ENCODE results near the gene ROPN1L.
"Not testable (repeated sequence)": the region's sequence is repeated elsewhere in the genome, so short reads cannot be mapped to it uniquely, and the experiment has no call there.

ROPN1L gene

DNA sequence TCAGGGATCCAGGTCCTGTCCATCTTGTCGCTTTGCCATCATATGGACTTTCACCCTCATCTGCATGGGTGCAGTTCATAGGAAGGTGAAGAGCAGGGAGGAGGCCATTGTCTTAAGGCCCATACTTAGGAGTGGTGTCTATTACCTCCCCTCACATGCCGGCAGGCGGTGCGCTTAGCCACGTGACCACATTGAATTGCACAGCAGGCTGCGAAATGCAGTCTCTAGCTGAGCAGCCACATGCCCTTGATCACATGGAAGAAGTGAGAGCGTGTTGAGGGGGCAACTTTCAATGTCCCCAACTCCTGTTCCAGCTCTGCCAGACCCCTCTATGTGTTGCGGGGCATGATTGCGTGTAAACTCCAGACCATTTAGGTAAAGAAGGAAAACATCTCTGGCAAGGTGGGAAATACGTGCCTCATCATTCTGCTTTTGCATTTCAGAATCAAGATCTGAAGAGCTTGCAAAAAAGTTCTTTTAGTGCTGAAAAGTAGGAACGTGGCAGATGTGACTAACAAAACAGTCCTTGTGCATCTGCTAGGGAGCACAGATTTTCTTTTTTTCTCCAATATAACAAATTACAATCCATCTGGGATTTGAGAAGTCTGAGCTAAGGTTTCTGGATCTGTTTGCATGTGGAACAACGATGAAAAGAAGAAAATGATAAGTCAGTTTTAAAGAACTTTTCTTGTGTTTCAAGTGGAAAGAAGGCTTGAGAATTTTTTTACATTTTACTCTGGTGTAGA lies 34.4 kb downstream of the ROPN1L start:
- no peak overlapping the region for H3K4me3 ChIP-seq (ENCODE audit: low read depth, low read length)

DNA sequence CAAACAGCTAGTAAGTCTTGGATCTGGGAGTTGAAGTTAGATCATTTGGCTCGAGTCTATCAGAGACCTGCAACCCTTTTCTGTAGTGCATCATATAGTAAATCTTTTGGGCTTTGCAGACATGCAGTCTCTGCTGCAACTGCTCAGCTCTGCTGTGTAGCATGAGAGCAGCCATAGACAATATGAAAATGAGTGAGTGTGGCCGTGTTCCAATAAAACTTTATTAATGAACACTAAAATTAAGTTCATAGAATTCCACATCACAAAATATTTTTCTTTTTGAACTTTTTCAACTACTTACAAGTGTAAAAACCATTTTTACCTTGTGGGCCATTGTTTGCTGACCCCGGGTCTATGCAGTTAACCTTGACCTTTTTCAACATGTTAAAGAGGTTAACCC lies 35.2 kb downstream of the ROPN1L start:
- no peak overlapping the region for H3K4me3 ChIP-seq (ENCODE audit: low read depth, low read length)

DNA sequence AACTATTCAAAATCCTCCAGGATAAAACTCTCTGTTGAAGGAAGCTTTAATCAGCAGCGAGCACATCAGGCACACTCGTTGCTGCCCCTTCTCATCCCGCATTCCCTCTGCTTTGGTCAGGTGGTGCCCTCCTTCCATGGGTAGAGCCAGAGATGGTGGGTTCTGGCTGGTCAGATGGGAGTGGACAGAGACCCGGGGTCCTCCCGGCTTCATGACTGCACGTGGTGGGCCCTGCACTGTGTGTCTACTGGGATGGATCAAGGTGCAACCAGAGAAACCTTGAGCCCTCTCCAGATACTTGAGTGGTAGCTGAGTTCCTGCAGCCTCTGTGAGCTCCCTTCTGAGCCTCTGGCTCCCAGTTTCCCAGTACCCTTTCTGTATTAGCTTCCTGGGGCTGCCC lies 36.3 kb downstream of the ROPN1L start:
- no peak overlapping the region for H3K4me3 ChIP-seq (ENCODE audit: low read depth, low read length)

DNA sequence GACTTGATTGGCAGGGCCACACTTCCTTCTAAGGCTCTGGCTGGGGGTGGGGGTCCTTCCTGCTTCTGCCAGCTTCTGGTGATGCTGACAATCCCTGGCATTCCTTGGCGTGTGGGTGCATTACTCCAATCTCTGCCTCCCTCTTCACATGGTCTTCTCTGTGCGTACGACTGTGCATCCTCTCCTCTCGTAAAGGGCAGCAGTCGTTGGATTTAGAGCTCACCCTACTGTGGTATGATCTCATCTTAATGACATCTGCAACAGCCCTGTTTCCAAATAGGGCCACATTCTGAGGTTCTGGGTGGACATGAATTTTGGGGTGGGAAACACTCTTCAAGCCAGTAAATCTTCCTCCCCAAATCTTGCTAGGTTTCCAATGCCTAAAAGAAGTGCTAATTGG lies 36.8 kb downstream of the ROPN1L start:
- no peak overlapping the region for H3K4me3 ChIP-seq (ENCODE audit: low read depth, low read length)

DNA sequence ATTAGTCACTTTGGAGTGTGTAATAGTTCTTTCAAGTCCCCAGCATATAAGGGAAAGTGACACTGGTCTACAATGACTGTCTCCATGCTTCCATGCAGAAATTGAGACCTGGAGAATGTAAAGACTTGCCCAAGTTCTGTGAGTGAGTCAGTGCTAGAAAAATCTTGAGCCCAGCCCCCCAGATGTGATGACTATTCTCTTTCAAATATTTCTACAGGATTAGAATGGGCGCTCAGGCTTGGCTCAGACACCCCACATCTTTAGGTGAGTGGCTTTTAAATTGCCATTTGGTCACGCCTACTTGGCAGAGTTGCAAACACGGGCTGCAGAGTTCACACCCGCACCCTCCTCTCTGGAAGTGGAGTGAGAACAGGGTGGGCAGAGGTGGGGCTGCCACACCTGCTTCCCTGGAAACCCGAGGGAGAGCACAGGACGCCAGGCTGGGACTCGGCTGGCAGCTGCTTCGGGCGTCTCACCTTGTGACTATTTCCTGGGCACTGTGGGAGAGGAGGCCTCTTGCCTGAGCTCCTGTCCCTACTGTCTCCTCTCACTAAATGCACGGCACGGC lies 37.6 kb downstream of the ROPN1L start:
- H3K4me3 ChIP-seq (ENCODE audit: low read depth, low read length), result no peak overlapping the region

DNA sequence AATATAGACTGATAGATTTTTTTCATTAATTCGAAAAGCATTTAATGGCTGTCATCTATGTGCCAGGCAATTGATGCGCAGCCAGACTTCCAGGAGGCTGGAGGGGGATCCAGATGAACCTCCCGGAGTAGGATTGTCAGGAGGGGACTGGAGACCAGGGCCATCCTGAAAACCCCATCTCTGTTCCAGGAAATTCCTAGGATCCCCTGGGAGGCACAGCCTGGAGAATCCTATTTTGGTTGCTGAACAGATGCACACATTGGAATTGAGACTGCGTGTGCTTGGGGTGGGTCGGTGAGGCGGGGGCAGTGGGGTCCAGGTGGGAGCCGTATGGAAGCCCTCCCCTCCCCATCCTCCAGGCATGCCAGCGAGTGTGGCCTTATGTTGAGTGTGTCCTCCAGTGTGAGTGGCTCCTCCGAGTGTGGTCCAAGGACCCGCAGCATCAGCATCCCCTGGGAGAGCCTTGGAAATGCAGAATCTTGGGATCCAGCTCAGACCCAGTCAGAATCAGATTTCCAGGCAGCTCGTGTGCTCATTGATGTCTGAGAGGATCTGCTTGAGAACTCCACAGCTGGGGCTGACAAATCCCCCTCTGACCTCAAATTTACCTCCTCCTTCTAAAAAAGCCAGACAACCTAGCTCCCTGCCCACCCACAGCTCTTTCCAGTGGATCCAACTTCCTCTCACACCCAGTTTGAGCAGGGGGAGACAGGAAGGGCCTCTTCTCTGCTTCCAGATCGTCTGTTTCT lies 38.7 kb downstream of the ROPN1L start:
- no peak overlapping the region for H3K4me3 ChIP-seq (ENCODE audit: low read depth, low read length)

DNA sequence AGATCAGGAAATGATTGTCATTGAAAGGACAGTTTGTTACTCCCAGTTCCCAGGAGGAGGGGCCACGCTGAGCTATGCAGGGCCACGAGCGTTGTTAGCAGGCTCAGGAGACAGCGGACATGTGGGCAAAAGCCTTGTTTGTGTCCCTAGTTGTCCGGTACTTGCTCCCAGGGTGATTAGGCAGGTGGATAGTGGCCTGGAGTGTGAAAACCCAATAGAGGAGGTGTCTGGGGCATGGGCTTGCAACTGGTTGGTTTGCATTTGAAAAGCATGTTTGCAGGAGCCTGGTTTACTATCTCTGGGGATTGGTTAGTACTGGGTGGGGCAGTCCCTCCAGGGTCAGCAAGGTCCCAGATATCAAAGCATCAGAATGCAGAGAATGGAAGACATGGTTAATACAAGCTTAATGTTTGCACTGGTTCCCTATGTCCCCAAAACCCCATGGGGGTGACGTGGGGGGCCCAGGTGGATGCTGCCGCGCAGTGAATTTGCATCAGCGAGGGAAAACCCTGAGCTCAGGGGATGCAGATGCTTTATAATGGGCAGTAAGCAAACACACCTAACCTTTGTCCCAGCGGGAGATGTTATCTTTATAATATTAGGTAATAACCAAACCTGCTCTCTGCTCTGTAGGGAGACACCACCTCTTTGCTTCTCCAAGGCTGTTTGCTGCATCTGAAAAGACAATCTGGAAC lies 39.7 kb downstream of the ROPN1L start:
- H3K4me3 ChIP-seq (ENCODE audit: low read depth, low read length), result no peak overlapping the region

DNA sequence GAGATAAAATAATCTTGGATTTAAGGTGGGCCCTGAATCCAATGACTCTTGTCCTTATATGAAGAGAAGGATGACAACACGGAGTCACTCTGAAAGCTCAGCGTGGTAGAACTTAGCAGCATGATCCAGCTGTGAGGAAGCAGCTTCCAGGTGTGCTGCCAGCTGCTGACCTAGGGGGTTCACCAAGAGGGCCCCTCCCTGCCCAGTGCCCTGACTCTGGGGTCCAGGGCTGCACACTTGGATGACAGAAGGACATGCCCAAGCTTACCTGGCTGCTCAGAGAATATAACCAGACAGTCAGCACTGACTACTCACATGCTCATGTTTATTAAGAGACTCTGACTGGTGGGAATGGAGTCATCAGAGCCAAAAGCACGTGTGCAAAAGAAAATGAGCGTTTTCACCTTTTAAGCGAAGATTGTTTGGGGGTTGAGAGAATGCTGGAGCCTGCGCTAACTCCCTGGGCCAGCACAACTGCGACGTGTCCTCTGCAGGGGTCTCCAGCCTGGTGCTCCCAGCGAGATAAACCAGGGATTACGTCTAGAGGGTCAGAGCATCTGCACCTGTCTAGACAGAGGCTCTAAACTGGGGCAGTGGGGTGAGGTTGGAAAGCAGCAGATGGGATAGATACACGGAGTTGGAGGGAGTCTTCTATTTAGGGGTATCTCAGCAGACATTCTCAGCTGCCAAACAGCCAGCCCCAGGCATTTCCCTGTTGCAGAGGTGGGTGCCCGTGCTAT lies 41.3 kb downstream of the ROPN1L start:
- no peak overlapping the region for H3K4me3 ChIP-seq (ENCODE audit: low read depth, low read length)

DNA sequence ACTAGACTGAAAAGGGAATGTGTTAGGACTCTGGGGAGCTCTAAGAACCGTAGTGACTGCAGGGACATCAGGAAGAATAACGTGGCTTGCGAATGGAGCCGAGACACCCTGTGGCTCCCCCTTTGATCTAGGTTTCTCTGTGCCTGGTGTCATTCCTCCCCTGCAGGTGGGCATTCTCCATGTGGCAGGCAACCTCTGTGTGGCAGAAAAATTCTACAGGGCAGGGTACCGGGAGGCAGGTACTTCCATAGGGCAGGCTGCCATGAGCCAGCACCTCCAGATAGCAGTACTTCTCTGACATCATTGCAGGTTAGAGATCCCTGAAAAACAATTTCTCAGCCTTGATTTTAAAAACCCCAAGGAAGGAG lies 43.1 kb downstream of the ROPN1L start:
- no peak overlapping the region for H3K4me3 ChIP-seq (ENCODE audit: low read depth, low read length)

DNA sequence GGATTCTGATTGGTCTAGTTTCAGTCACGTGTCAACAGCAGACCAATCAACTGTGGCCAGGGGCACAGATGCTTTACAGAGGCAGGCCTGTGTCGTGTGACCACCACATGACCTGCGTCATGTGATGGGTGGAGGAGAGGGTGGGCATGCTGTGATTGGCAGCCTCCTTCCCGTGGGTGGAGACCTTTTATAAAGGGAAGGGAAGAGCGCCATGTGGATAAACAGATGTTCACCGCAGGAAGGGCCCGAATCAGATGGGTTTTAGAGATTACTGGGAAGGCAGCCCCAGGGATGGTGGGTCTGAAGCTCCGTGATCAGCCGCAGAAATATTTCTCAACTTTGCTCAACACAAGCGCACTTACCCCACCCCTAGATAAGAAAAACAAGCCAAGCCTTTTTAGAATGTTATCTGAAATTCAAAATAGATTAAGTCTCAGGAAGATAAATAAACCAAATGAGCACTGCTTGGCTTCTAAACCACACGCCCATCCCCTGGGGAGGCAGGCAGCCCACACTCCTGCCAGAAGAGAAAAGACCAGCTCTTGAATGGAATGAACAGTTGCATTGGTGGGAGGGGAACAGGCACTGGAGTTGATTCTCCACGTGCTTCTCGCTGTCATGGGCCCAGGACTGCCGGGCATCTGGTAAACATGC lies 43.6 kb downstream of the ROPN1L start:
- H3K4me3 ChIP-seq (ENCODE audit: low read depth, low read length), result no peak overlapping the region

DNA sequence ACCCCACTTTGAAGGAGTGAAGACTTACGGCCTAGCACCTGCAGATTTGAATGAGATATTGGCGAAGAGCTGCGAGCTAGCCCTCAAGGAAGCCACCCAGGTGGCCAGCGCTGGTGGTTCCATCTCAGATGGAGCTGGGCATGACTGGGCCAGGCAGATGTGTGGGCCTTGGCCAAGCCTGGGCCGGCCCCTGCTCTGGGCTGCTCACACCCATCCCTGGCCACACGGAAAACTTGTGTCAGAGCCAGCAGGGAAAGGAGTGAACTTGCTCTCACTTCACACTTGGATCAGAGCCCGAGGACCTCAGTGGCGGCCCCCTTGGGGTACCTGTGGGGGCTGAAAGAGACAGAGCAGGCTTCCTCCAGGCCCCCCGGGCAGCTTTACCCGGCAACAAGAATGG lies 44.2 kb downstream of the ROPN1L start:
- H3K4me3 ChIP-seq (ENCODE audit: low read depth, low read length), result no peak overlapping the region

DNA sequence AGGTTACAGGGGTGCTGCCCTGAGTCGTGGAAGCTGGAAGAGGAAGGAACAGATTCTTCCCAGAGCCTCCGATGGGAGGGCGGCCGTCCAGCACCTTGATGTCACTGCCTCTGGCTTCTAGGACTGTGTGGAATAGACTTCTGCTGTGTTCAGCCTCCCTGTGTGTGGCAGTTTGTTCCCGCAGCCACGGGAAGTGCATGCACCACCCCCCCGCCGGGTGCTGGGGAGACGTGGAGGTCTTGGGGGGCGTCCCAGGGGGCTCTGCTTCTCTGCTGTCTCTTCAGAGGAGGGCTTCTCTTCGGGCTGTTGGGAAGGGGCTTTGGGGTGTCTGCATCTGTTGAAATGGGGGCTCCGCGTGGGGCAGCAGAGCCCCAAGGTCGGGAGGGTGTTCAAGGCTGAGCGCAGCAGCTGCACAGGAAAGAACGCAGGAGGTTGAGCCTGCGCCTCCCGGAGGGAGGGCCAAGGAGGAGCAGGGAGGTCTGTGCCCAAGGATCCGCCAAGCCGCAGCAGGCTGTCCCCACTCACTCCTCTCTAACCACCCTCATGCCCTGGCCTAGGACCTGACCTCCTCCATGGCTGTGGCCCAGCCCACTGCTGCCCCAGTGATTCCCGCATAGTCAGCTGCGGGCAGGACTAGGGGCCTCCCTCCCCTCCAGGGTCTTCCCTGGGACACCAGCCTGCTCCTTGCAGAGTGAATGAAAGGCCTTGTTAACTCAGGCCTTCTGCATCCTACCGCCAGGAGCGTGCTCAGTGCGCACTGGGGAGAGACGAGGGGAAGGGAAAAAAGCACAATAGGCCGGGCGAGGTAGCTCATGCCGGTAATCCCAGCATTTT lies 45.0 kb downstream of the ROPN1L start:
- no peak overlapping the region for H3K4me3 ChIP-seq (ENCODE audit: low read depth, low read length)

DNA sequence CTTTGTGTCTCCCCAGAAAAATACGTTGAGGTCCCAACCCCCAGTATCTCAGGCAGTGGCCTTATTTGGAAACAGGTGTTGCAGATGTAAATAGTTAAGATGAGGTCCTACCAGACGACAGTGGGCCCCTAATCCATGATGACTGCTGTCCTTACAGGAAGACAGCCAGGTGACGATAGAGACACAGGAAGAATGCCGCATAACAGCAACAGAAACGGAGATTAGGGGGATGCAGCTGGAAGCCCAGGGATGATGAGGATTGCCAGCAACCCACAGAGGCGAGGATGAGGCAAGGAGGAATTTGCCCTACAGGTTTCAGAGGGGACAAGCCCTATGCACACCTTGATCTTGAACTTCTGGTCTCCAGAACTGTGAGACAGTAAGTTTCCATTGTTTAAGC lies 46.5 kb downstream of the ROPN1L start:
- no peak overlapping the region for H3K4me3 ChIP-seq (ENCODE audit: low read depth, low read length)

DNA sequence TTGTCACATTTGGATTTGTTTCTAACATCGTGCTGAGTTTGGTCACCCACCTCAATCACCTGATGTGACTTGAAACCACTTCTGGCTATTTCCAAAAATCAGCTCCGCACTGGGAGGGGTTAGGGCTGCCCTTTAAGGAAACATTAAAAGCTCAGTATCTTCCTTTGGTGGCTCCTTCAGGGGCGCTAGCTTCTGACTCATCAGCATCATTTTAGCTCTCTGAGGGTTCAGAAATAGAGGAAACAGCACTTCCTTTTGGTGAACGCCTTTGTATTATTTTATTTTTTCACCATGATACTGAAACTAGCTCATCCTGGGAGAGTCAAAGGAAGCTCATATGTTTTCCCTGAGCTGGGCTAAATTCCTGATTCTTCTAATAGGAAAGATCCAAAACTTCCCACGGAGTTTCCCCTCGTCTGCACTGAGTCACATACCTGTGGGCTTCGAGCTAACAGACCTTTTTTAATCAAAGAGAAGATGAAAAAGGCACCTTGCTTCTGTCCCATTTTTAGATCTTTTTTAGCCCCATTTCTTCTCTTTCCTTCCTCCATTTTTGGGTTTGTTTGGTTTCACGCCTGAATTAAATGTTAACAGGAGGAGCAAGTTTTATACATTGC lies 48.2 kb downstream of the ROPN1L start:
- no peak overlapping the region for H3K4me3 ChIP-seq (ENCODE audit: low read depth, low read length)

DNA sequence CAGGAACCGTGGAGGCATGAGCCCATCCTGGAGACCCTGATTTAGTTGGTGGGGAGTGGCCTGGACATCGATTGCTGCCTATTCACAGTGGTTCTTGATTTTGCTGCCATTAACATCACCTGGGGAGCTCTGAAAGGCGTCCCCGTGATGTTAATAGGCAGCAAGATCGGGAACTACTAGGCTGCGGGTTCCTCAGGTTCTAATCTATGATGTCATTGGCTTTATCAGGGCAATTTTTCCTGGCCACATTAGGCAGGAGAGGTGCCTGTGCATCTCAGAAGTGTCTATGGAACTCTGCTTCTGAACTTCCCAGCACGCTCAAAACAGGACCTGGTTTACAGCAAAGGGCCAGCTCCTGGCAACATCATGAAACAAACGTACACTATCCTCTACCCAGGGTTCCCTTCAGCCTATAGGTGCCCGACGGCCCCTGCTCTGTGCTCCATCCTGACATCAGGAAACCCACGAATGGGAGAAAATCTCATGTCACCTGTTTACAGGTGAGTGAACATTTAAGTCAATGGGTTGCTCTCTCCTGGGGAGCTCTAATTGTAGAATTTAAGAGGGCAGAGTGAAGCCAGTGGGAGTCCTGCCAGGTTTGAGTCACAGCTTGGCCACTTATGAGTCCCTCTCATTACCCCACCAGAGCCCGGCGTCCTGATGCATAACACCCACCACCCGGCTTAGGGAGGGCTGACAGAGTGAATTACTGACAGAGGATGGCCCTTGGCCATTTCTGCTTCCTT lies 49.4 kb downstream of the ROPN1L start:
- H3K4me3 ChIP-seq (ENCODE audit: low read depth, low read length), result no peak overlapping the region

DNA sequence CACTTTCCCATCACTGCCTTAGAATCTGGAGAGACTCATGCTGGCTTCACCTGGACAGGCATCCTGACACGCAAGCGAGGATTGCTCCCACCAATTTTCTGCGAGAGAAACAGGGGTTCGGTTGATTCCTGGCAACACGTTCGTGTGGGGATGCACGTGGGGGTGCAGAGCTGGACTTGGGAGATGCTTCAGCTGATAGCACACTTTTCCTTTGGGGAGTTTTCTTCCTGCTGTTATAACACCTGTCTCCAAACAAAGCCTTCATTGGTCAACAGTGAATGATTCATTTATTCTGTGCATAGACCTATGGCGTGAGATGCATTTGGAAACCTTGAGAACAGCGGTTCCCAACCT lies 50.0 kb downstream of the ROPN1L start:
- H3K4me3 ChIP-seq (ENCODE audit: low read depth, low read length), result no peak overlapping the region

DNA sequence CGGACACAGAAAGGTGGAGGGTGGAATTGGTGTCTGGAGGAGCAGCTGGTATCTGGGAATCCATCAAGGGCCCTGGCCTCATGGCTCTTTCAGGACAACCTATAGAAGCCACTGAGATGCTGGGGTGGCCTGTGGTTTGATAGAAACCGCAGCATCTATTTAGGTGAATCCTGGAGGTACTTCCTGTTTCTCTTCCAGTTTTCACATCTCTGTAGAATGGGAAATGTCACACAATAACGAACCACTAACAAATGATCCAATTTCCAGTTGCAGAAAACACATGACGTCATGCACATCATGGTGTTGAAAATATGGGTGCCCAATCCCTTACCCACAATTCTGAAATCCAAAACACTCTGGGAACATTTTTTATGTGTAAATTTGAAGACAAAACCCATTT lies 52.2 kb downstream of the ROPN1L start:
- H3K4me3 ChIP-seq (ENCODE audit: low read depth, low read length), result no peak overlapping the region

DNA sequence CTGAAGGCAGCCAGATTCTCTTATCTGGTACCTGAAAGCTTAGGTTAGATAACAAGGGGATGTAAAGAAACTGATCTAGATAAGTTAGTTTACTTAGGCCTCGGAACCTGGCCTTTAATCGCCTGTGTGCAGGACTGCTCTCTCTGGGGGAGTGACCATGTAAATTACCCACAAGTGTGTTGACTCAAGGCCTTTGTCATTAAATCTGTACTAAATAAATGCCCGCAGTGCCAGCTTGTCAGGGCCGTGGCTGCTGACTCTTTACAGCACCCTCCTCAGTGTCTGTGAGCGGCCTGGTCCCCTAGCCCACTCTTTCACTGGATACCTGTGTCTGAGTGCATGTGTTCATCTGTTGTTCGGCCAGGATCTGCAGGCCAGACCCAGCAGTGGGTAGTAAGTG lies 52.8 kb downstream of the ROPN1L start:
- H3K4me3 ChIP-seq (ENCODE audit: low read depth, low read length), result not testable (repeated sequence)

DNA sequence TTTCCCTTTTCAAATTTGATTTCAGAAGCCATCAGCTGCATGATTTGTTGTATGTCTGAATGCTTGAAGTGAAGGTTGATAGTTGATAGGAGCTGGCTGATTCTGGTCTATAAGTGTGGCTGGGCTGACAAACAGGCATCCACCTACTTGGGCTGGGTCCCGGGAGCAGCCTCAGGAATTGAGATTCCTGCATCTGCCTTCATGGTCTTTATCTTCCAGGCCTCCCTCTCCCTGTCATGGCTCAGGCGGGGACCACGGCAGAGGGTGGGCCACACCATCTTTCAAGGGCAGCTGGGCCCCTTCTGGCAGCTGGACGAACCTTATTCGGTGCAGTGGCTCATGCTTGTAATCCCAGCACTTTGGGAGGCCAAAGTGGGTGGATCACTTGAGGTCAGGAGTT lies 55.9 kb downstream of the ROPN1L start:
- H3K4me3 ChIP-seq (ENCODE audit: low read depth, low read length), result no peak overlapping the region

Data from iPS-11a (cell line).